Measurements from ENCODE around the gene KCNQ5. TPM values are rescaled to one million over a fixed set of nuclear protein-coding genes. Genes with fewer than 3 reads are reported as not detected.

KCNQ5 gene
- total RNA-seq, 8 experiments from 2014 or later, result 0.17 to 18.5 (median 1.7) TPM

- no peak overlapping the region for H3K27ac ChIP-seq
- WGBS, 10 experiments, result 0 to 100% (median 52%) methylated on average over 1 of the region's 1 CpG; no CpG with 5 or more reads in 2 of the 10 experiments
- peak in 2 of 8 experiments; percentile 27 to 56 for ATAC-seq (replicated peaks in 6 of 8)
- in situ Hi-C loops (cut with MboI; ENCODE audit: low pct_unique_long_range_greater_than_20kb in 2 of 9, low sequenced_read_pairs in 9 of 9, unreplicated experiment in 9 of 9), result no loop called here
- no peaks in the 10 kb centered on the region for H3K4me1 ChIP-seq (replicated peaks in 1 of 2)
- no peak overlapping the region for H3K4me3 ChIP-seq
Observed at GRCh38 chr6:72661411-72661810, 39.5 kb downstream of the KCNQ5 start.

- Histone ChIP-seq H3K4me3 (no peak overlapping the region), H3K27ac (no peak overlapping the region), H3K4me1 (replicated peaks in 1 of 2) (no peaks in the 10 kb centered on the region)
- in situ Hi-C loops (cut with MboI; ENCODE audit: low pct_unique_long_range_greater_than_20kb in 2 of 9, low sequenced_read_pairs in 9 of 9, unreplicated experiment in 9 of 9), result no loop called here
- ATAC-seq (replicated peaks in 6 of 8), result no peak
- 50 to 100% (median 88%) methylated on average over 1 to 3 of the region's 3 CpGs; no CpG with 5 or more reads in 3 of the 10 experiments for WGBS, 10 experiments
Observed at GRCh38 chr6:72665599-72665998, 43.7 kb downstream of the KCNQ5 start.

- H3K4me1 ChIP-seq (replicated peaks in 1 of 2), result no peaks in the 10 kb centered on the region
- in situ Hi-C loops (cut with MboI; ENCODE audit: low pct_unique_long_range_greater_than_20kb in 2 of 9, low sequenced_read_pairs in 9 of 9, unreplicated experiment in 9 of 9), result no loop called here
- 17 to 100% (median 80%) methylated on average over 1 to 3 of the region's 3 CpGs; no CpG with 5 or more reads in 1 of the 10 experiments for WGBS, 10 experiments
- ATAC-seq (replicated peaks in 6 of 8), result peak in 1 of 8 experiments; percentile 47
- H3K27ac ChIP-seq, result no peak overlapping the region
- H3K4me3 ChIP-seq, result no peak overlapping the region
Observed at GRCh38 chr6:72669324-72669723, 47.5 kb downstream of the KCNQ5 start.

GRCh38 chr6:72672906-72673305, 51.0 kb downstream of the KCNQ5 start:
- H3K4me3 ChIP-seq, result no peak overlapping the region
- 0 to 100% (median 67%) methylated on average over 1 of the region's 1 CpG; no CpG with 5 or more reads in 3 of the 10 experiments for whole genome bisulfite sequencing, 10 experiments
- in situ Hi-C loops (cut with MboI; ENCODE audit: low pct_unique_long_range_greater_than_20kb in 2 of 9, low sequenced_read_pairs in 9 of 9, unreplicated experiment in 9 of 9), result no loop called here
- H3K4me1 ChIP-seq (replicated peaks in 1 of 2), result no peaks in the 10 kb centered on the region
- H3K27ac ChIP-seq, result no peak overlapping the region
- ATAC-seq (replicated peaks in 6 of 8), result no peak

GRCh38 chr6:72674842-72675241, 53.0 kb downstream of the KCNQ5 start:
- no peak overlapping the region for H3K27ac ChIP-seq
- WGBS, 10 experiments, result 86 to 100% (median 100%) methylated on average over 1 of the region's 1 CpG
- no peak for ATAC-seq (replicated peaks in 6 of 8)

GRCh38 chr6:72675396-72675795, 53.5 kb downstream of the KCNQ5 start:
- WGBS, 10 experiments, result 67 to 100% (median 86%) methylated on average over 1 of the region's 1 CpG; no CpG with 5 or more reads in 3 of the 10 experiments
- Histone ChIP-seq H3K27ac (no peak overlapping the region), H3K4me3 (no peak overlapping the region), H3K4me1 (replicated peaks in 1 of 2) (no peaks in the 10 kb centered on the region)
- ATAC-seq (replicated peaks in 6 of 8), result no peak
- in situ Hi-C loops (cut with MboI; ENCODE audit: low pct_unique_long_range_greater_than_20kb in 2 of 9, low sequenced_read_pairs in 9 of 9, unreplicated experiment in 9 of 9), result no loop called here

More at GRCh38 chr6:72674842-72675241, 53.0 kb downstream of the KCNQ5 start:
- Histone ChIP-seq H3K4me1 (replicated peaks in 1 of 2) (no peaks in the 10 kb centered on the region), H3K4me3 (no peak overlapping the region)
- in situ Hi-C loops (cut with MboI; ENCODE audit: low pct_unique_long_range_greater_than_20kb in 2 of 9, low sequenced_read_pairs in 9 of 9, unreplicated experiment in 9 of 9), result no loop called here

GRCh38 chr6:72676995-72677394, 55.1 kb downstream of the KCNQ5 start:
- Histone ChIP-seq H3K4me1 (replicated peaks in 1 of 2) (no peaks in the 10 kb centered on the region), H3K4me3 (no peak overlapping the region), H3K27ac (no peak overlapping the region)
- WGBS, 10 experiments, result 74 to 100% (median 93%) methylated on average over 2 to 3 of the region's 3 CpGs; no CpG with 5 or more reads in 3 of the 10 experiments
- in situ Hi-C loops (cut with MboI; ENCODE audit: low pct_unique_long_range_greater_than_20kb in 2 of 9, low sequenced_read_pairs in 9 of 9, unreplicated experiment in 9 of 9), result no loop called here
- no peak for ATAC-seq (replicated peaks in 6 of 8)

- Histone ChIP-seq H3K27ac (no peak overlapping the region), H3K4me1 (replicated peaks in 1 of 2) (no peaks in the 10 kb centered on the region), H3K4me3 (no peak overlapping the region)
- no peak for ATAC-seq (replicated peaks in 6 of 8)
- in situ Hi-C loops (cut with MboI; ENCODE audit: low pct_unique_long_range_greater_than_20kb in 2 of 9, low sequenced_read_pairs in 9 of 9, unreplicated experiment in 9 of 9), result no loop called here
- 20 to 100% (median 94%) methylated on average over 1 of the region's 1 CpG; no CpG with 5 or more reads in 4 of the 10 experiments for WGBS, 10 experiments
Observed at GRCh38 chr6:72677740-72678139, 55.9 kb downstream of the KCNQ5 start.

- 79 to 100% (median 97%) methylated on average over 1 to 3 of the region's 3 CpGs; no CpG with 5 or more reads in 2 of the 10 experiments for WGBS, 10 experiments
- Histone ChIP-seq H3K4me1 (replicated peaks in 1 of 2) (no peaks in the 10 kb centered on the region), H3K27ac (no peak overlapping the region), H3K4me3 (no peak overlapping the region)
- in situ Hi-C loops (cut with MboI; ENCODE audit: low pct_unique_long_range_greater_than_20kb in 2 of 9, low sequenced_read_pairs in 9 of 9, unreplicated experiment in 9 of 9), result no loop called here
- no peak for ATAC-seq (replicated peaks in 6 of 8)
Observed at GRCh38 chr6:72683797-72684196, 61.9 kb downstream of the KCNQ5 start.

GRCh38 chr6:72689107-72689954, 67.5 kb downstream of the KCNQ5 start:
- no peak overlapping the region for H3K27ac ChIP-seq
- H3K4me3 ChIP-seq, result no peak overlapping the region
- in situ Hi-C loops (cut with MboI; ENCODE audit: low pct_unique_long_range_greater_than_20kb in 2 of 9, low sequenced_read_pairs in 9 of 9, unreplicated experiment in 9 of 9), result no loop called here
- H3K4me1 ChIP-seq (replicated peaks in 1 of 2), result peaks cover 0 to 9% of the 10 kb centered on the region in 2 donors
- 42 to 100% (median 89%) methylated on average over 2 to 7 of the region's 7 CpGs for WGBS, 10 experiments
- no peak for ATAC-seq (replicated peaks in 6 of 8)

- Histone ChIP-seq H3K27ac (no peak overlapping the region), H3K4me3 (no peak overlapping the region), H3K4me1 (replicated peaks in 1 of 2) (peaks cover 0 to 9% of the 10 kb centered on the region in 2 donors)
- WGBS, 10 experiments, result 23 to 94% (median 37%) methylated on average over 2 to 6 of the region's 6 CpGs
- peak in 1 of 8 experiments; percentile 59 for ATAC-seq (replicated peaks in 6 of 8)
- in situ Hi-C loops (cut with MboI; ENCODE audit: low pct_unique_long_range_greater_than_20kb in 2 of 9, low sequenced_read_pairs in 9 of 9, unreplicated experiment in 9 of 9), result no loop called here
Observed at GRCh38 chr6:72691249-72691648, 69.4 kb downstream of the KCNQ5 start.

- 65 to 100% (median 88%) methylated on average over 2 to 3 of the region's 3 CpGs for WGBS, 10 experiments
- H3K4me3 ChIP-seq, result no peak overlapping the region
- H3K27ac ChIP-seq, result no peak overlapping the region
- peaks cover 0 to 7% of the 10 kb centered on the region in 2 donors for H3K4me1 ChIP-seq (replicated peaks in 1 of 2)
- in situ Hi-C loops (cut with MboI; ENCODE audit: low pct_unique_long_range_greater_than_20kb in 2 of 9, low sequenced_read_pairs in 9 of 9, unreplicated experiment in 9 of 9), result no loop called here
- no peak for ATAC-seq (replicated peaks in 6 of 8)
Observed at GRCh38 chr6:72696055-72696454, 74.2 kb downstream of the KCNQ5 start.

GRCh38 chr6:72699159-72699558, 77.3 kb downstream of the KCNQ5 start:
- no peak overlapping the region for H3K27ac ChIP-seq
- WGBS, 10 experiments, result 33 to 100% (median 77%) methylated on average over 1 of the region's 1 CpG; no CpG with 5 or more reads in 1 of the 10 experiments
- in situ Hi-C loops (cut with MboI; ENCODE audit: low pct_unique_long_range_greater_than_20kb in 2 of 9, low sequenced_read_pairs in 9 of 9, unreplicated experiment in 9 of 9), result no loop called here
- H3K4me3 ChIP-seq, result no peak overlapping the region
- no peaks in the 10 kb centered on the region for H3K4me1 ChIP-seq (replicated peaks in 1 of 2)
- ATAC-seq (replicated peaks in 6 of 8), result no peak

Measured in motor neuron (in vitro differentiated cells).